ENCODE data around the gene NAA60. TPM values are rescaled to one million over a fixed set of nuclear protein-coding genes. Genes with fewer than 3 reads are reported as not detected.

The NAA60 gene
- total and polyA plus RNA-seq, 2 experiments from 2014 or later: 11.2 to 49.4 TPM

DNA sequence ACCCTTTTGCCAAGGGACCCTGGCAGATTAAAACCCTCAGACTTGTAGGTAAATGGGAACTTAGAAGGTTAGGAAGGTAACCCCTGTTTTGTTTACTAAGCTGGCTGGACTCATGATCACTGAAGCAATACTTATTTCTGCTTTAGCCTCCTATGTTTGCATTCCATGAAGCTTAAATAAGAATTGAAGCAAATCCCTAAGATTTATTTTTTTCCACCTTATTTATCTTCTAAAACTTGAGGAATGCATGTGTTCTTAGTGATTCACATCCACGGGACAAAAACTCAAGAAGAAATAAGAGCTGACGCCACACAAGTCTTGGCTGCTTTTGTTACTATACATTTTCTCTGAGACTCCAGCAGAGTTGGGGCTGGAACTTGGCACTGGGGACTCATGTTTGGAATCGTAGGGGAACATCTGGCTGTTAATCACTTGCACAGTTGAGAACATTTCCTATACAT, 92.8 kb downstream of the NAA60 start:
- Histone ChIP-seq H2AFZ (no peak overlapping the region), H3K27ac (peak overlapping the region; percentile 79), H3K36me3 (ENCODE audit: low read depth) (no peaks in the 10 kb centered on the region; the same call in 1 of the 2 replicates), H3K4me2 (ENCODE audit: unreplicated experiment) (peak overlapping the region; percentile 51), H3K4me3 (0 out of 2 replicates have a peak overlapping the region, but pooled peaks have one; percentile 5), H3K9me3 (ENCODE audit: low read depth) (no peaks in the 10 kb centered on the region), H3F3A (ENCODE audit: insufficient read depth) (0 out of 2 replicates have a peak, but pooled peaks cover 4% of the 10 kb centered on the region), H4K20me1 (ENCODE audit: insufficient read depth) (no peaks in the 10 kb centered on the region), H3K79me2 (ENCODE audit: insufficient read depth) (no peaks in the 10 kb centered on the region), H3K27me3 (replicated peaks; ENCODE audit: insufficient read depth) (no peaks in the 10 kb centered on the region), H3K9ac (peak overlapping the region; percentile 53), H3K9me2 (ENCODE audit: insufficient read depth) (no peaks in the 10 kb centered on the region), H3K4me1 (ENCODE audit: insufficient read depth) (peaks cover 7% of the 10 kb centered on the region; the same call in 1 of the 2 replicates)
- in situ Hi-C loops (cut with MboI): no loop called here
- 19 to 27% methylated on average over 3 of the region's 3 CpGs for WGBS, 2 experiments (ENCODE audit: low coverage in 1 of 2, low lambda C conversion rate in 2 of 2, missing lambda C conversion rate in 2 of 2)
- TF ChIP-seq EZH2phosphoT487 (IDR thresholded peaks at IDR 0.05; ENCODE audit: insufficient read depth, low read depth) (no peak), EZH2 (IDR thresholded peaks at IDR 0.05; ENCODE audit: insufficient read depth, poor library complexity, severe bottlenecking) (no peak)
- peak; percentile 74 for DNase-seq

Small RNAs within 50 kb of the gene (microRNA-seq; reads per million reads assigned to microRNA genes)
- gene MIR6126 (ENCODE audit: borderline number of aligned reads): not detected

Small RNAs within 50 kb of the gene (small RNA-seq; reads per million reads assigned to genes)
- gene MIR6126 (ENCODE audit: low read depth, low replicate concordance): not detected

Other genes with a start within 250 kb of the NAA60 start
- gene ZNF200, start 208.5 kb upstream of the NAA60 start, total RNA-seq (2014; rRNA removed; shearing (Covaris generic)): 6.2 and 10.3 TPM in 2 replicates
- gene ZNF200, start 208.5 kb upstream of the NAA60 start, polyA plus RNA-seq (2016; fragmentation: Nextera tagmentation; extraction: Ambion mirVana): 7.0 and 7.8 TPM in 2 replicates
- gene MEFV, start 187.0 kb upstream of the NAA60 start, total RNA-seq (2014; rRNA removed; shearing (Covaris generic)): not detected in 2 replicates
- gene MEFV, start 187.0 kb upstream of the NAA60 start, polyA plus RNA-seq (2016; fragmentation: Nextera tagmentation; extraction: Ambion mirVana): not detected in 2 replicates
- gene ZNF263, start 160.2 kb upstream of the NAA60 start, total RNA-seq (2014; rRNA removed; shearing (Covaris generic)): 55.7 and 66.3 TPM in 2 replicates
- 20.5 and 22.1 TPM in 2 replicates for gene ZNF263, start 160.2 kb upstream of the NAA60 start, polyA plus RNA-seq (2016; fragmentation: Nextera tagmentation; extraction: Ambion mirVana)
- gene TIGD7, start 138.2 kb upstream of the NAA60 start, total RNA-seq (2014; rRNA removed; shearing (Covaris generic)): 4.9 and 14.9 TPM in 2 replicates
- 3.9 and 5.3 TPM in 2 replicates for gene TIGD7, start 138.2 kb upstream of the NAA60 start, polyA plus RNA-seq (2016; fragmentation: Nextera tagmentation; extraction: Ambion mirVana)
- gene ZNF75A, start 138.2 kb upstream of the NAA60 start, total RNA-seq (2014; rRNA removed; shearing (Covaris generic)): 17.2 and 29.1 TPM in 2 replicates
- 14.6 and 16.7 TPM in 2 replicates for gene ZNF75A, start 138.2 kb upstream of the NAA60 start, polyA plus RNA-seq (2016; fragmentation: Nextera tagmentation; extraction: Ambion mirVana)
- 0.51 TPM in 1 of 2 replicates, not detected in the other for gene OR2C1, start 87.8 kb upstream of the NAA60 start, total RNA-seq (2014; rRNA removed; shearing (Covaris generic))
- 0.27 TPM in 1 of 2 replicates, not detected in the other for gene OR2C1, start 87.8 kb upstream of the NAA60 start, polyA plus RNA-seq (2016; fragmentation: Nextera tagmentation; extraction: Ambion mirVana)
- 7.5 and 10.7 TPM in 2 replicates for gene ZSCAN32, start 42.7 kb upstream of the NAA60 start, total RNA-seq (2014; rRNA removed; shearing (Covaris generic))
- 8.0 and 8.1 TPM in 2 replicates for gene ZSCAN32, start 42.7 kb upstream of the NAA60 start, polyA plus RNA-seq (2016; fragmentation: Nextera tagmentation; extraction: Ambion mirVana)
- gene ZNF174, start 42.5 kb upstream of the NAA60 start, total RNA-seq (2014; rRNA removed; shearing (Covaris generic)): 7.1 and 10.4 TPM in 2 replicates
- 8.2 and 9.1 TPM in 2 replicates for gene ZNF174, start 42.5 kb upstream of the NAA60 start, polyA plus RNA-seq (2016; fragmentation: Nextera tagmentation; extraction: Ambion mirVana)
- 3.2 TPM in 2 replicates for gene ZNF597, start 176 bp upstream of the NAA60 start, total RNA-seq (2014; rRNA removed; shearing (Covaris generic))
- 1.8 and 2.2 TPM in 2 replicates for gene ZNF597, start 176 bp upstream of the NAA60 start, polyA plus RNA-seq (2016; fragmentation: Nextera tagmentation; extraction: Ambion mirVana)
- gene C16orf90, start 51.8 kb downstream of the NAA60 start, total RNA-seq (2014; rRNA removed; shearing (Covaris generic)): not detected in 2 replicates
- gene C16orf90, start 51.8 kb downstream of the NAA60 start, polyA plus RNA-seq (2016; fragmentation: Nextera tagmentation; extraction: Ambion mirVana): not detected in 2 replicates
- 19.3 and 28.5 TPM in 2 replicates for gene CLUAP1, start 57.3 kb downstream of the NAA60 start, total RNA-seq (2014; rRNA removed; shearing (Covaris generic))
- gene CLUAP1, start 57.3 kb downstream of the NAA60 start, polyA plus RNA-seq (2016; fragmentation: Nextera tagmentation; extraction: Ambion mirVana): 33.3 and 37.8 TPM in 2 replicates
- not detected in 2 replicates for gene NLRC3, start 133.7 kb downstream of the NAA60 start, total RNA-seq (2014; rRNA removed; shearing (Covaris generic))
- gene NLRC3, start 133.7 kb downstream of the NAA60 start, polyA plus RNA-seq (2016; fragmentation: Nextera tagmentation; extraction: Ambion mirVana): 0.11 and 0.22 TPM in 2 replicates
- 2.3 and 6.2 TPM in 2 replicates for gene SLX4, start 167.9 kb downstream of the NAA60 start, total RNA-seq (2014; rRNA removed; shearing (Covaris generic))
- 1.9 and 2.0 TPM in 2 replicates for gene SLX4, start 167.9 kb downstream of the NAA60 start, polyA plus RNA-seq (2016; fragmentation: Nextera tagmentation; extraction: Ambion mirVana)
- gene DNASE1, start 211.0 kb downstream of the NAA60 start, total RNA-seq (2014; rRNA removed; shearing (Covaris generic)): 4.3 and 6.7 TPM in 2 replicates
- gene DNASE1, start 211.0 kb downstream of the NAA60 start, polyA plus RNA-seq (2016; fragmentation: Nextera tagmentation; extraction: Ambion mirVana): 3.4 and 4.2 TPM in 2 replicates